Astrocyte of the hippocampus (primary cell): Measurements from ENCODE around the gene STX18.
A peak's percentile ranks its signal among the peaks of the same experiment; 100 is the strongest.

Experiments used
- DNase-seq: peaks from one replicate; pipeline ENCODE4 v3.0.0; 2011; ENCODE audit warnings: low read depth, low spot score

STX18 gene

DNA sequence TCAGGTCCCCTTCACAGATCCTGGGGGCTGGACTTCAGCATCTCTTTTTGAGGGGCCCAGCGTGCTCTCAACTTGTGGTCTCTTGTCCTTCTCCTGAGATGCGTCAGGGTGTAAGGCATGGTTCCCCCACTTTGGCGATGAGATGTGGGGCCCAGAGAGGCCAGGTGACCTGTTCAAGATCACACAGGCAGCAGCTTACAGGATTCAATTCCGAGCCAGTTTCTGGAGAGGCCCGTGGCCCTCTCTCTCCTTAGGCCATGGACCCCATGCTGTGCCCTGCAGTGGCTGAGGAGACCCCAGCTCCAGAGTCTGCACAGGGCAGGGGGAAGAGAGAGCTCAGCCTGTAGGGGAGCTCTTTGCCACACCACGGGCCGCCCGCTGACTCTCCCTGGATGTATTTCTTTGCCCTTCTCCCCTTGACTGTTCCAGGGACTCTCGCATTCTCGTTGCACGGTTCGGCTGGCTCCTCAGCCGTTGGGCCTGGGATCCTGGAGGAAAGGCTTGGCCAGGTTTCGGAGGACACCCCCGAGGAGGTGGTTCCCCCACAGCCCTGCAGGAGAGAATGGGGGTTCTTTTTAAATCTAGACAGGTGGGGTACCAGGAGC lies 136.4 kb downstream of the STX18 start:
- no peak for DNase-seq

DNA sequence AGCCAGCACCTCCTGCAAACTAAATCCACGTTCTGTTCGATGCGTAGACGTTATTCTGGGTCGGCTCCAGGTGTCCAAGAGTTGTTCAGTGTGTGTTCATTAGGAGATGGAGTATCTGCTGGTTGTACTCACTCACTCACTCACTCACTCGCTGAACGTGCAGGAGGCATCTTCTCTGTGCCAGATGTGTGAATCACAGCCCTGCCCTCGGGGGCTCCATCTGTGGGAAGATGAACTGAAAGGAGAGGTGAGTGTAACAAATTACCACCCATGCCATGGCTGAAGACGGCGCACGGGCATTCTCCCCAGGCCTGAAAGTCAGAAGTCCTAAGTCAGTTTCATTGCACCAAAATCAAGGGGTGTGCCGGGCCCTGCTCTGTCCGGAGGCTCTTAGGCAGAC lies 138.9 kb downstream of the STX18 start:
- DNase-seq = no peak

DNA sequence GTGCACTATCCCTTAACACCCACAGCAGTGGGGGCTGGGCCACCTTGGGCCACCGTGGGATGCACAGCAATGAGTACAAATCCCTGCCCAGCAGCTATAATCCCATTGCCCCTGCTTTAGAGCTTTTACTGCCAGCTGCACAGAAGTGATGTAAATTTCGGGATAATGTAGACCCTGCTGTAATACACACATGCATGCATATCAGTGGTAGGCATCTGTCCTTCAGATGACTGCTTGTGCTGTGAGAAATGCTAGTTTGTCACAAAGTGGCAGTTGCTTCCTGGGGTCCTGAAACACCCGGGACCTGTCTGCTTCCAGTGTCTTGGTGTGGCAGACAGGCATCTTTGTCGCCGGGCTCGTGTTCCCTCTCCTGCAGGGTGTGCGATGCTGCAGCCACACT lies 140.8 kb downstream of the STX18 start:
- no peak for DNase-seq

DNA sequence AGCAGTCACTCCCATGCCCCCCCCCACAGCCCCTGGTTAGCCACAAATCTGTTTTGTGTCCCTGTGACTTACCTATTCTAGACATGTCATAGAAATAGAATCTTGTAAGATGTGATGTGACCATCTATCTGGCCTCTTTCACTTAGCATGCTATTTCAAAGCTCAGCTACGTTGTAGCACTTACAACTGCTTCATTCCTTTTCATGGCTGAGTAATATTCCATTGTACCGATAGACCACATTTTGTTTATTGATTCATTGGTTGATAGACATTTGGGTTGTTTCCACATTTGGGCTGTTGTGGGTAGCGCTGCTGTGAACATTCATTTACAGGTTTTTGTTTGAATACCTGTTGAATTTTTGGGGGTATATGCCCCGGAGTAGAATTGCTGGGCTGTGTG lies 143.4 kb downstream of the STX18 start:
- DNase-seq = no peak

DNA sequence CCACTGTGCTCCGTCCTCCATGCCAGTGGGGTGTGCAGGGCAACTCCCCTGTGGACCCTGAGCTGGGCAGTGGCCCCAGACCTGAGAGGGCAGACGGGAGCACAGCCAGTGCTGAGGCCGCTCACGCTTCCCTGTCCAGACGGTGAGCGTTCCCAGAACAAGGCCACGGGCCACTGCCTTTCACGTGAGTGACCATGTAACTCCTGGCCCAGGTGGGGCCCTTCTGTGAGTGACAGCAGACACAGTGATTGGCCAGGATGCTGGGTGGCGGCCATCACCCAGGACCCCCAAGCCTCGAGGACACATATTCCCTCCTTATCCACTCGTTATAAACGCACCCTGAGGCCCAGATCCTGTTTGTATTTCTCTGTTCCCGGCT lies 144.4 kb downstream of the STX18 start:
- no peak for DNase-seq

DNA sequence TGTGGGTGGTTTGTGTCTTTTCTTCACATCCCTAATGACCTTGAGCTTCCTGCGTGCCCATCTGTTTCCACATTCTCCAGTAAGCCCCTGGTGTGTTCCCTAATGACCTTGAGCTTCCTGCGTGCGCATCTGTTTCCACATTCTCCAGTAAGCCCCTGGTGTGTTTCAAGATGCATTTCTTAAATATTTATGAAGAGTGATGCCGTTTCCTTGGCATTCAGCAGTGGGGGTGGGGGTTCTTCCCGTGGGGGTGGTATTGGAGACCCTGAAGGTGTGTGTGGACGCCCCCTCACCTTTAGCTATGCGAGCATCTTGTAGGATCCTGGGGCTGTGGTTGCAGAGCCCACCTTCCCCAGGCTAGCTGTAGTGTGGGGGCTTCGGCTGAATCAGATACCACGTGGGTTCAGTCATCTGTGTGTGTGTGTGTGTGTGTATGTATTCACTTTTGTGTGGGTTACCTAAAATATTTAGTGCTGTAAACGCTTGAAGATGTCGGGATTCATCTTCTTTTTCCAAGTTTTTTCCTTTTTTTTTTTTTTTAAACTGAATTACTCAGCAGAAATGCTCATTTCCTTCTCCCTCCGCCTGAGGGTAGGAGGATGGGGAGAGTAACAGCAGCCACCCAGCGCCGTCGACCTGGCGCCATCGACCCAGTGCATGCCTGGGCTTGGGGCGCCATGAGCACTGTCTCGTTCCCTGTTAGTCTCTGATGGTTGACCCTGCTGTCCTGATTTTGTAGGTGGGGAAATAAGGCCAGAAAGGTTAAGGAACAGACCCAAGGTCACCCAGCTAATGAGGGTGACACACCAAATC lies 145.0 kb downstream of the STX18 start:
- DNase-seq = no peak

DNA sequence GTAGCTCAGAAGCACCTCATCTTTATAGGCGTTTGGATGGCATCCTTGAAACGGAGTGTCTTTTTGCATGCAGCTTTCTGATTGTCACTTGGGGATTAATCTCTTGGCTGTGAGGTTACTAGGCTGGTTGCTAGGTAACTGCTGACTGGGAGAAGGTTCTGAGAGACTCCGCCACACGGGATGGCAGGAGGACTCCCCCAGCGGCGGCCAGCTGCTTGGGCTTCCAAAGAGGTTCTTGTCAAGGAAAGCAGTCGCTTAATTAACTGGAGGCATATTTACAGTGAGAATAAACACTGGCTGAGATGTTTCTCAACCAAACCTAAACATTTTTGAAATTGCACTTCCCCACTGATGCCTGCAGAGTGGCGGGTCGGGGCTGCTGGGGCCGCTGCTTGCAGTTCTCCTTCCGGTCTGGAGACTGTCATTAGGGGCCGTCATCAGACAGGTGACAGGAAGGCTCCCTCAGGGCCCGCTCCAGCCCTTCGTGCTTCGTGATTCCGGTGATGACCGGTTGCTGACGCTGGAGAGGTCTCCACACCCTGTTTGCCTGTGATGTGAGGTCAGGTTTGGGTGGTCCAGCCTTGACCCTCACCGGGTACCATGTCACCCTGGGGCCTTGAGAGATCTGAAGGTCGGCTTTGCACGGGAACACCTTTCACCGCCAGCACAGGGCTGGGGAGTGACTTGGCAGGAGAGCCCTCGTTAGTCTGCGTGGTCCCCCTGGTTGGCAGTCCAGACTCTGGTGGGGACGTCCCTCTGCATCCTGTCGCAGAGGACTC lies 145.8 kb downstream of the STX18 start:
- DNase-seq = peak; percentile 57

DNA sequence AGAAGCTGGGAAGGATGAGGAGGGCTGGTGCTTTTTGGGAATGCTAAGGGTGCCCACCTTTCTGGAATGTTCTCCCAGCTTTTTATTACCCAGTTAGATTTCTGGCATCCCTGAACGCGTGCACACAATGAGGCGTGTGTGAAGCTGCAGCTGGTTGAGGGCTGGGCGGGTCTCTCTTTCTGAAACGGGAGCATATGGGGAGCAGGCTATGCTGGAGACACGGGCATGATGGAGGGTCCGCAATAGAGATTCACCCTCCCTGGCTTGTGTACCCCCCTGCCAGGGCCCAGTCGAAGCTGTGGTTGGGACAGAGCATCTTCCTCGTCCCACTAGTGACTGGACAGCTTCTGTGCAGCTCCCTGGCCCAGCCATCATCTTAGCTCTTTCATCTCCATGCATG lies 146.5 kb downstream of the STX18 start:
- no peak for DNase-seq

DNA sequence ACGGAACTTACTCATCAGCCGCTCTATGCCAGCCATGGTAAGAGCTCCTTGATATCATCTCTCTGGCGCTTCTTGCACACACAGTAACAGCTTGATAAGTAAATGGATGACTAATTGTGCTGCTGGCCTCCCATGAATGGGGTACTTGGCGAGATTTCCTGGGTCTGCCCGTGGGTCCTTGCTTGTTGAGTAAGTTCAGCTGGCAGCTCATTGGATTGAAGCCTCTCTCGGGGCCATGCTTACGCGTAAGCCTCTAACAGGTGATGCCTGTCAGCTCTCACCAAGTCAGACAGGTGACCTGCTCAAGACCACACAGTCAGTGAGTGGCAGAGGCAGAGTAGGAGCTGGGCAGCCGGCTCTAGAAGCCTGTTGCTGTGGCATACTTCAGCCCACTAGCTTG lies 147.2 kb downstream of the STX18 start:
- peak; percentile 68 for DNase-seq

DNA sequence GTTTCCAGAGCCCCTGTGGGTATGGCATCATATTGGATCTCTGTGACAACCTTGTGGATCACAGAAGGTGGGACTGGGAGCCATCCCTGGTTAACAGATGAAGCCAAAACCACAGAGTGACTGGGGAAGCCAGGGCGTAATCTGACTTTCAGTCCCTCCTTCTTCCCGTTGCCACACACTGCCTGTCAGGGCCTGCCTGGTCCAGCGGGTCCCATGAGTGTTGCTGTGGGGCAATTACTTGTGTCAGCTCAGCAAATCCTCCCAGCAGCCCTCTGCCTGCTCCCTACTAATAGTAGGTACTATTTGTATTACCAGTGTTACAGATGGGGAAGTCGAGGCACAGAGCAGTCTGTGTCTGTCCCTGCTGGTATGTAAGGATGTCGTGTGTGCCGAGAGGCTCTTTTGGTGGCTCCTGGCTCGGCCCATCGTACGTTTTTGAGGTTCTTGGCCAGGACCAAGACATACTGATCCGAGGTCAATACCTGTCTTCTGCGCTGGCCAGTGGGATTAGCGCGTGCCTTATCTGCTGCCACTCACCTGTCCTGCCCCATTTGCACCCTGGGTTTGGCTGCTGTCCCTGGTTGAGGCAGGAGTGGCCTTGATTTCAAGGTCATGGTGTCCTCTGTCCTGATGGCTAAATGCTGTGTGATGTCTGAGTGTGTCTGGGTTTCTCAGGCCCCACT lies 149.2 kb downstream of the STX18 start:
- DNase-seq = no peak

DNA sequence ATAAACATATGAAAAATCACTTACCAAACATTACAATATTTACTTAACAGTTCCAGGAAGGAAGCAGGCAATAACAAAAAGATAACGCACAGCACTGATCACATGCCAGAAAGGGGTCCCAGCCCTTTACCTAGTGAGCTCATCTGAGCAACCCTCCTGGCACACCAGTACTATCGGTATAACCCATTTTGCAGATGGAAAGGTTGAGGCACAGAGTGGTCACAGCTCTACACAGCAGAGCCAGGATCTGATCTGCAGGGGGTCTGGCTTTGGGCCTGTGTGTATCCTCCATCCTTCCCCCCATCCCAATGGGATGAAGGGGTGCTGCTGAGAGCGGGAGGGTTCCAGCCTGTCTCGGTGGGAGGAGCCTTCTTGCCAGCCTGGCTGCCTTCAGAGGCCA lies 150.0 kb downstream of the STX18 start:
- DNase-seq = no peak

DNA sequence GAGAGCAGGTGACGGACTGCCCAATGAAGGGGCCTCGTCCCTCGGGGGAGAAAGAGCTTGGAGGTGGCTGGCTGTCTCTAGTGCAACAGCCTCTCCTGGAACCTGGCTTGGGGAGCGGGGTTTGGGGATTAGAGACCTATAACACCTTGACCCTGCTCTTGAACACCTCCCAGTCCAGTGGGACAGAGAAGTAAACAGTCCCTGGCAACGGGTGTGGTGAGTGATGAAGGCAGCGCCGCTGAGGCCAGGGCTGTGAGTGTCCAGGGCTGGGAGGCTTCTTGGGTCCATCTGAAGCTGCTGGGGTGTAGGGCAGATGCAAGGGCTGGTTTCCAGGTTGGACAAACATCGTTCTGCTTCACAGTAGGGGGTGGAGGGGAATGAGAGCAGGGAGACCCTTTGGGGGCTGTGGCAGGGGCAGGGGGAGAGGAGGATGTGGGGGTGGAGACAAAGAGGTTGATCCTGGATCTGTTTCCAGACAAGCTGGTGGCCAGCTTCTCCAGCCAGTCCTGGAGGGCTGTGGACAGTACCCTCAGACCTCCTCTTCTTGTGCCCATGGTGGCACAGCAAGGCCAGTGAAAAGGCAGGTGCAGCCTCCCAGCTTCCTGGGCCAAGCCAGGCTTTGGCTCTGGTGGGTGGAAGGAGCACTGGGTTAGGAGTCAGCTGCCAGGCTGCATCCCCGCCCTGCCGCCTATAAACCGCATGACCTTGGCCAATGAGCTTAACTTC lies 151.2 kb downstream of the STX18 start:
- no peak for DNase-seq

DNA sequence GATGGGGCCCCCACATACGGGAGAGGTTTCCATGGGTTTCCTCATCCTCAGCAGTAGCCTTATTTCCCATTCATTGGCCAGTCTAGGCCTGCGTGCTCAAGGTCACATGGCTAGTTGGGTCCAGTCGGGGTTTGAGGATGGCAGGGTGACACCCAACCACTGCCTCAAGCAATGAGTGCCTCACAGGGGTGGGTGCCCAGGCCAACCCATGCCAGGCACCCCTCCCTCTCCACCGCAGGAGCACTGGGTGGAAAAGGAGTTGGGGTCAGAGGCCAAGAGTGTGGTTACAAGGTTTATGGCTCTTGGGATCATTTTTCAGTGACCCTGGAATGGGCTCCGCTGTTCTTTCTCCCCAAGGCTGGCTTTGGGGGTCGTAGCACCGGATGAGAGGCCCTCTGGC lies 151.8 kb downstream of the STX18 start:
- DNase-seq = no peak

DNA sequence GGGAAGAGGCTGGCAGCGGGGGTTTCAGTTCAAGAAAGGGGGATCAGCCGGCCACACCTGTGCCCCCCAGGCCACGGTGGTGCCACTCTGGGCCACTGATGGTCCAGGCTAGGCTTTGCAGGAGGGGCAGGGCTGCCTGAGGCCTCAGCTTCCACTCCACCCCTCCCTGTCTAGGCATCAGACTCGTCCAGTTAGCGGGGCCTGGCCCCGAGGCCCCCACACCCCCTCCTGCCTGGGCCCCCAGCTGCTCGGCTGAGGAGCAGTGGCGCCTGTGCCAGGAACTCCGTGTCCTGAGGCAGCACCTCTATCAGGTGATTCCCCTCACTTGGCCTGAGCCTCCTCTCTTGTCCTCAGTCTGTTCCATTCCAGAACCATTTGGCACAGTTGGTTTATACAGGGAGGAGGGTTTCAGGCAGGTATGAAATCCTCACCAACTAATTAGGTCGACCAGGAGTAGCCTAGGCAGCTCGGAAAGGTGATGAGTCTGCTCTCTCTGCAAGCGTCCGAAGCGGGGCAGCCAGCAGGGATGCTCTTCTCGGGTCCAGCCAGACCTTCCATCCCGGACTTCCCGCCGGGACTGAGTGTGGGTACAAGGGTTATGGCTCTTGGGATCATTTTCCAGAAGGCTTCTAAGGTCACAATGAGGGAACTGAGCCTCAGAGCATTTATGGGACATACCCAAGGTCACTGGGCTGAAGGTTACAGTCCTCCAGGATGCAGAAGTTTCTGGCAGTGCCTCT lies 152.8 kb downstream of the STX18 start:
- no peak for DNase-seq

DNA sequence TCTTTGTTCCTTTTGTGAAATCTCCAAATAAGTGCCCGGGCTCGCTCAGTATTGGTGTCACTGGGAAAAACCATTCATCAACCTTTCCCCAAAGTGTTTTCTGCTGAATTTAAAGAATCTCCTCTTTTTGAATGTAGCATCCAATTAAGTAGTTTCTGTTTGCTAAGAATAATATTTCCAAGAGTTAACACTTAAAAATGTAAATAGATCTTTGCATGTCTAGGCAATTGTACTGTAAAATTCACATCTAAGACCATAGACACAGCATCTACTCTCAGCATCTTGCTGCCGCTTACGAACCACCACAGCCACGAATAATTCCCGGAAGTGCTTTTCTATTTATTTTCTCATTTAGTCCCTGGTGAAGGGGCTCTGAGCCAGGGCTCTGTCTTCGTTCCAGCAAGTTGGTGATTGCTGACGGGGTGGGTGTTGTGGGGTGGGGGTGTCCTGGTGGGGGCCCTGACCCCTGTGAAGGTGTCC lies 153.5 kb downstream of the STX18 start:
- DNase-seq = no peak

DNA sequence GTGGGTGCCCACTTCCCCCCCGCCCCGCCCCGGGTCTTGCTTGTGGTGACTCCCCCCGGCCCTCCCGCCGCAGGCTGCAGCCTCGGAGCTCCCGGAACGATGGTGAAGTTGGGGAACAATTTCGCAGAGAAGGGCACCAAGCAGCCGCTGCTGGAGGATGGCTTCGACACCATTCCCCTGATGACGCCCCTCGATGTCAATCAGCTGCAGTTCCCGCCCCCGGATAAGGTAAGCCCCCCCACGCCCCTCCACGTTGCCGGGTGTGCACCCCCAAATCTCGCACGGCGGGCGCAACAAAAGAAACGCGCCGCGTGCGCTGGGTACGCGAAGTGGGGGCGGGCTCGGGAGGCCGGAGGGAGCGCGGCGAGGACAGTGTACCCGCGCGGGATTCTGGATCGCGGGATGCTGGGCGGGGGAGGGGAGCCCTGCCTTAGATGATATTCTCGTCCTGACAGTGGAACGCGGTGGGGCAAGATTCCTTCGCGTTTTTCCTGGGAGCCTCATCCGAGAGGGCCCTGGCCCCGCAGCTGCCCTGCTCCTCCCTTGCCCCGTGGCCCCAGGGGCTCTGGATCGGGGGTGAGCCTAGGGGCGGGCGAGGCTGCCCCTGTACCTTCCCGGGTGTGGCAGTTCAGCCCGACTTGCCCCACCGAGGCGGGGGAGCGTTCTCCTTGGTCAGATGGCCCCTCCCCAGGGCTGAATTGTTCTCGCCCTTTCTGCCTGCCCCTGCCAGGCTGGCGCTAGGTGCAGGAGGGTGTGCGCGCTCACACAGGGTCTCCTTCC lies 154.1 kb downstream of the STX18 start:
- peak; percentile 41 for DNase-seq

DNA sequence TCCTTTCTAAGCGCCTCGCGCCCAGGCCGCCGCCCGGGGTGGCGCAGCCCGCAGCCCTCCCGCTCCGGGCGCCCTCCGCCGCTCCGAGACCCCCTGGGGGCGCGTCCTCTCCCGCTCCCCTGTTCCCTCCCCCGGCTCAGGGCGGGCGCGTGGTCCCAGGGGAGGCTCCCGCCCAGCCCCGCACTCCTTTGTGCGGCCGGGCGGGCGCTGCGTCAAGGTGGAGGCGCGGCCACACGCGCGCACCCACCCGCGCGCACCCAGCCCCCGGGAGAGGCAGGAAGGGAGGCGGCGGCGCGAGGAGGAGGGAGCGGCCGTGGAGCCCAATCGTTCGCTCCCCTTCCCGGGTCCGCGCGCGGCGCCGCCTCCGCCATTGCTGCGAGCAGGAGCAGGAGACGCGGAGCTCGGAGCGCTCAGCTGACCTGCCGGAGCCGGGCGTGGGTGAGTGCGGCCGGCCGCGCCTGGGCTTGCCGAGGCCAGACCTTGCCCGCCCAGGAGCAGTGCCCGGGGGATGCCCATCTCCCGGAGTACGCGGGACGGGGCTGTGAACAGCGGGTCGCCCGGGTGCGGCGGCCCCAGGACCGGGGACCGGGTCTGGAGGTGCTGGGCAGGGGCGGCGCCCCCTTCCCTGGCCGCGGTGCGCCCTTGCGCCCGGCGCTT lies 155.0 kb downstream of the STX18 start, which contains the start of gene NSG1:
Gene NSG1 (plus strand): TSS at position 367 of the 657 bp plus-strand sequence. CDS start 528 bp downstream, outside the sequence.
- DNase-seq = peak; percentile 76

DNA sequence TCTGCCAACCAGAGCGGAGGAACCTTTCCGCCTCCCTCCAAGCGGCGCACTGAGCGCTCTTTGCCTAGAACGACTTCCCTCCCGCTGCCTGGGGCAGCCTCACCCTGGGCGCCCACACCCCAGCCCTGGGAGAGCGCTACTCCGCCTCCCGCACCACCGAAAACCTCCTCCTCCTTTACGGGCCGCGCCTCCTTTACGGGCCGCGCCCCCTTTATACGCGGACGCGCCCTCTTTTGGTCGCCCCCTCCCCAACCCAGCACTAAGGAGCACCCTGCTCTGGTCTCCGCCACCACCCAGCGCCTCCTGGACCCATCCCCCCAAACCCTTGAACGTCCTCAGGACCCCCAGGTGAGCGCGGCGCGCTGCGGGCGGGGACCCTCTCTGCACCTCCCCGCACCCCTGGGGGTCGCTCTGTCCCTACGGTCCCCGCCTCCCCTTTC lies 155.5 kb downstream of the STX18 start:
- DNase-seq = peak; percentile 48

DNA sequence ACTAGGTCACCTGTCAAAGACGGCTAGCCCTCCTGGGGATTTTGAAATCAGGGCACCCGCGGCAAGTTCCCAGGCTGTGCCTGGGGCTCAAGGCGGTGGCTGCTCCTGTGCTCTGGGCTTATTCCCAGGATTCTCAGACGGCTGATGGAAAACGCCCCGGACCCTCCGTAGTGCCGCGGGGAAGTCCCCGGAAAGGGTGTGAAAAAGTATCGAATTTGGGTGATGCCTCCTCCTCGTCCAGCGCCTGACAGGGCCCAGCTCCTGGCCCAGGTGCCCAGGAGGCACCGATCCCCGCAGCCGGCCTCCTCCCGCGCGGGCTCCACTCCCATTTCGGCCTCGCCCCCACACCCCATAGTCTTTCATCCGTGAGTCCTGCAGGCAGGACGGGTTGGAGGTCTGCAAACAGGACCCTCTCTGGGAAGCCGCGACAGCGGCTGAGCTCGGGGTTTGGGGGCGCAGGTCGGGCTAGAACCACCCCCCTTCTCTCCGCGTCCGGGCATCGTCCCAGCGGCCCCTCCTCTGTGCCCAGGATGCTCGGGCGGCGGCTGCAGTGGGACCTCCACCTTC lies 156.0 kb downstream of the STX18 start:
- no peak for DNase-seq
